Parathyroid adenoma (tissue), 2 donors: Measurements from ENCODE around the gene UNC5A.

Source experiments
- H2AFZ ChIP-seq: fragments of 300-600 bp; sonication (generic); one replicate; pipeline ENCODE4 v1.7.0; 2017; ENCODE audit warnings: antibody characterized with exemption, mild to moderate bottlenecking
- H3K27ac ChIP-seq: fragments of 300-600 bp; sonication (generic); one replicate; pipeline ENCODE4 v1.7.0; 2017
- H3K27me3 ChIP-seq: fragments of 300-600 bp; sonication (generic); one replicate; pipeline ENCODE4 v1.7.0; 2017; ENCODE audit warnings: low read length; ENCODE audit not compliant: control insufficient read depth, insufficient read depth
- H3K36me3 ChIP-seq: fragments of 300-600 bp; sonication (generic); one replicate; pipeline ENCODE4 v1.7.0; 2017; ENCODE audit warnings: low read length; ENCODE audit not compliant: control insufficient read depth, insufficient read depth
- H3K4me1 ChIP-seq: fragments of 300-600 bp; sonication (generic); one replicate; pipeline ENCODE4 v1.7.0; 2017; ENCODE audit warnings: control low read depth
- H3K4me2 ChIP-seq: fragments of 300-600 bp; sonication (generic); one replicate; pipeline ENCODE4 v1.7.0; 2017; ENCODE audit warnings: low read length
- H3K4me3 ChIP-seq: fragments of 300-600 bp; sonication (generic); one replicate; pipeline ENCODE4 v1.7.0; 2017; ENCODE audit warnings: low read depth, low read length
- H3K79me2 ChIP-seq: fragments of 300-600 bp; sonication (generic); one replicate; pipeline ENCODE4 v1.7.0; 2017; ENCODE audit warnings: control low read depth
- H3K9ac ChIP-seq: fragments of 300-600 bp; sonication (generic); one replicate; pipeline ENCODE4 v1.7.0; 2017; ENCODE audit warnings: mild to moderate bottlenecking
- H3K9me3 ChIP-seq: fragments of 300-600 bp; sonication (generic); one replicate; pipeline ENCODE4 v1.7.0; 2017; ENCODE audit warnings: low read length; ENCODE audit not compliant: control insufficient read depth
- CTCF ChIP-seq: fragments of 300-600 bp; sonication (generic); IDR thresholded peaks from one replicate; pipeline ENCODE4 v1.7.0; 2017; ENCODE audit warnings: antibody characterized with exemption, mild to moderate bottlenecking
- donor health status: primary hyperparathyroidism.

The UNC5A gene

GRCh38 chr5:176863041-176863764, 52.8 kb downstream of the UNC5A start:
- H3K9me3 ChIP-seq = no peaks in the 10 kb centered on the region
- peaks cover 7% of the 10 kb centered on the region for H3K27me3 ChIP-seq
- H3K9ac ChIP-seq = no peak overlapping the region
- no peak overlapping the region for H3K4me2 ChIP-seq
- H2AFZ ChIP-seq = no peak overlapping the region
- peaks cover 7% of the 10 kb centered on the region for H3K79me2 ChIP-seq
- no peak for TF ChIP-seq CTCF
- no peak overlapping the region for H3K4me3 ChIP-seq
- no peaks in the 10 kb centered on the region for H3K36me3 ChIP-seq
- no peaks in the 10 kb centered on the region for H3K4me1 ChIP-seq
- no peak overlapping the region for H3K27ac ChIP-seq

GRCh38 chr5:176863765-176864098, 53.4 kb downstream of the UNC5A start:
- no peak overlapping the region for H3K4me3 ChIP-seq
- H2AFZ ChIP-seq = no peak overlapping the region
- no peaks in the 10 kb centered on the region for H3K36me3 ChIP-seq
- no peak overlapping the region for H3K4me2 ChIP-seq
- peaks cover 7% of the 10 kb centered on the region for H3K79me2 ChIP-seq
- H3K9ac ChIP-seq = no peak overlapping the region
- H3K27me3 ChIP-seq = peaks cover 7% of the 10 kb centered on the region
- H3K27ac ChIP-seq = no peak overlapping the region
- no peaks in the 10 kb centered on the region for H3K9me3 ChIP-seq
- H3K4me1 ChIP-seq = no peaks in the 10 kb centered on the region
- no peak for TF ChIP-seq CTCF

GRCh38 chr5:176864755-176865154, 54.4 kb downstream of the UNC5A start:
- no peaks in the 10 kb centered on the region for H3K36me3 ChIP-seq
- H3K27ac ChIP-seq = no peak overlapping the region
- H3K4me3 ChIP-seq = no peak overlapping the region
- H3K4me2 ChIP-seq = no peak overlapping the region
- peaks cover 7% of the 10 kb centered on the region for H3K27me3 ChIP-seq
- no peak for TF ChIP-seq CTCF
- H3K79me2 ChIP-seq = peaks cover 7% of the 10 kb centered on the region
- H3K9ac ChIP-seq = no peak overlapping the region
- no peaks in the 10 kb centered on the region for H3K4me1 ChIP-seq
- H2AFZ ChIP-seq = no peak overlapping the region
- no peaks in the 10 kb centered on the region for H3K9me3 ChIP-seq

GRCh38 chr5:176865964-176866363, 55.6 kb downstream of the UNC5A start:
- Histone ChIP-seq H3K4me3 (no peak overlapping the region), H3K4me1 (no peaks in the 10 kb centered on the region), H3K27me3 (peaks cover 7% of the 10 kb centered on the region), H3K9ac (no peak overlapping the region), H3K4me2 (no peak overlapping the region), H3K9me3 (no peaks in the 10 kb centered on the region), H3K79me2 (peaks cover under 1% of the 10 kb centered on the region), H3K36me3 (no peaks in the 10 kb centered on the region), H2AFZ (no peak overlapping the region), H3K27ac (no peak overlapping the region)
- no peak for TF ChIP-seq CTCF

- H3K9ac ChIP-seq = no peak overlapping the region
- H3K4me3 ChIP-seq = no peak overlapping the region
- H3K4me1 ChIP-seq = no peaks in the 10 kb centered on the region
- H3K4me2 ChIP-seq = no peak overlapping the region
- no peak overlapping the region for H3K27ac ChIP-seq
- TF ChIP-seq CTCF = no peak
- H3K79me2 ChIP-seq = no peaks in the 10 kb centered on the region
- H3K27me3 ChIP-seq = peaks cover 7% of the 10 kb centered on the region
- H3K36me3 ChIP-seq = no peaks in the 10 kb centered on the region
- H3K9me3 ChIP-seq = no peaks in the 10 kb centered on the region
- H2AFZ ChIP-seq = no peak overlapping the region
These were observed 56.5 kb downstream of the UNC5A start for GRCh38 chr5:176866707-176867310.
